ENCODE data around the gene CTTNBP2. TPM values are rescaled to one million over a fixed set of nuclear protein-coding genes. Genes with fewer than 3 reads are reported as not detected.

The CTTNBP2 gene
- total RNA-seq, 1 donor from 2014 or later: 25.0 TPM

- intact Hi-C loops (cut with DNase I): no loop called here
- Histone ChIP-seq H3K27me3 (no peaks in the 10 kb centered on the region), H3K27ac (no peak overlapping the region), H3K9me3 (no peaks in the 10 kb centered on the region), H3K36me3 (no peaks in the 10 kb centered on the region), H3K4me3 (no peak overlapping the region), H3K4me1 (no peaks in the 10 kb centered on the region)
- no peak for TF ChIP-seq CTCF (IDR thresholded peaks at IDR 0.05)
- TF ChIP-seq POLR2A (IDR thresholded peaks at IDR 0.05): no peak
- no peak for TF ChIP-seq POLR2AphosphoS5 (IDR thresholded peaks at IDR 0.05; ENCODE audit: insufficient read depth in 1 of 2, low read depth in 1 of 2)
- no peak for DNase-seq (ENCODE audit: extremely low spot score in 2 of 2)
These were observed 183.8 kb downstream of the CTTNBP2 start for GRCh38 chr7:117689406-117689805.

- H3K27me3 ChIP-seq: no peaks in the 10 kb centered on the region
These were observed 185.1 kb downstream of the CTTNBP2 start for GRCh38 chr7:117688126-117688525.

GRCh38 chr7:117686311-117686935 is 186.8 kb downstream of the CTTNBP2 start:
- TF ChIP-seq POLR2A (IDR thresholded peaks at IDR 0.05) (no peak), CTCF (IDR thresholded peaks at IDR 0.05) (no peak), POLR2AphosphoS5 (IDR thresholded peaks at IDR 0.05; ENCODE audit: insufficient read depth in 1 of 2, low read depth in 1 of 2) (no peak)
- H3K9me3 ChIP-seq: no peaks in the 10 kb centered on the region
- H3K27me3 ChIP-seq: no peaks in the 10 kb centered on the region
- H3K27ac ChIP-seq: no peak overlapping the region
- intact Hi-C loops (cut with DNase I): no loop called here
- H3K4me1 ChIP-seq: no peaks in the 10 kb centered on the region
- no peak overlapping the region for H3K4me3 ChIP-seq
- no peak for DNase-seq (ENCODE audit: extremely low spot score in 2 of 2)
- H3K36me3 ChIP-seq: no peaks in the 10 kb centered on the region

More at GRCh38 chr7:117688126-117688525, 185.1 kb downstream of the CTTNBP2 start:
- TF ChIP-seq POLR2AphosphoS5 (IDR thresholded peaks at IDR 0.05; ENCODE audit: insufficient read depth in 1 of 2, low read depth in 1 of 2): peak in 1 of 2 donors; percentile 27
- no peak for TF ChIP-seq POLR2A (IDR thresholded peaks at IDR 0.05)
- intact Hi-C loops (cut with DNase I): no loop called here
- no peaks in the 10 kb centered on the region for H3K4me1 ChIP-seq
- no peak overlapping the region for H3K27ac ChIP-seq
- no peaks in the 10 kb centered on the region for H3K36me3 ChIP-seq
- no peak overlapping the region for H3K4me3 ChIP-seq
- DNase-seq (ENCODE audit: extremely low spot score in 2 of 2): no peak
- no peaks in the 10 kb centered on the region for H3K9me3 ChIP-seq

- Histone ChIP-seq H3K9me3 (no peaks in the 10 kb centered on the region), H3K27ac (no peak overlapping the region), H3K4me1 (no peaks in the 10 kb centered on the region), H3K36me3 (no peaks in the 10 kb centered on the region), H3K27me3 (no peaks in the 10 kb centered on the region), H3K4me3 (no peak overlapping the region)
- intact Hi-C loops (cut with DNase I): no loop called here
- no peak for DNase-seq (ENCODE audit: extremely low spot score in 2 of 2)
- TF ChIP-seq CTCF (IDR thresholded peaks at IDR 0.05) (no peak), POLR2A (IDR thresholded peaks at IDR 0.05) (no peak), POLR2AphosphoS5 (IDR thresholded peaks at IDR 0.05; ENCODE audit: insufficient read depth in 1 of 2, low read depth in 1 of 2) (no peak)
These were observed 187.4 kb downstream of the CTTNBP2 start for GRCh38 chr7:117685795-117686194.

- intact Hi-C loops (cut with DNase I): no loop called here
- no peak for DNase-seq (ENCODE audit: extremely low spot score in 2 of 2)
- no peaks in the 10 kb centered on the region for H3K36me3 ChIP-seq
- no peak overlapping the region for H3K4me3 ChIP-seq
- TF ChIP-seq POLR2AphosphoS5 (IDR thresholded peaks at IDR 0.05; ENCODE audit: insufficient read depth in 1 of 2, low read depth in 1 of 2) (no peak), CTCF (IDR thresholded peaks at IDR 0.05) (no peak), POLR2A (IDR thresholded peaks at IDR 0.05) (no peak)
- H3K27ac ChIP-seq: no peak overlapping the region
- no peaks in the 10 kb centered on the region for H3K27me3 ChIP-seq
- no peaks in the 10 kb centered on the region for H3K9me3 ChIP-seq
- no peaks in the 10 kb centered on the region for H3K4me1 ChIP-seq
These were observed 189.6 kb downstream of the CTTNBP2 start for GRCh38 chr7:117683430-117684175.
